Ishikawa (cell line): ENCODE data around the gene SLC7A10.

Source experiments
- CEBPB ChIP-seq: IDR thresholded peaks from 2 replicates; pipeline ENCODE4 v1.6.1; 2012
- CREB1 ChIP-seq: IDR thresholded peaks from 2 replicates; pipeline ENCODE4 v1.6.1; 2012; ENCODE audit warnings: low read depth
- EGR1 ChIP-seq: IDR thresholded peaks from 2 replicates; pipeline ENCODE4 v1.6.1; 2012
- EP300 ChIP-seq: IDR thresholded peaks from 2 replicates; pipeline ENCODE4 v1.6.1; 2012; ENCODE audit warnings: borderline replicate concordance
- FOXM1 ChIP-seq: IDR thresholded peaks from 2 replicates; pipeline ENCODE4 v1.6.1; 2012; ENCODE audit warnings: low read depth, borderline replicate concordance
- RAD21 ChIP-seq: IDR thresholded peaks from 2 replicates; pipeline ENCODE4 v1.6.1; 2012; ENCODE audit warnings: low read depth
- TAF1 ChIP-seq: IDR thresholded peaks from 2 replicates; pipeline ENCODE4 v1.6.1; 2012; ENCODE audit warnings: low read depth, mild to moderate bottlenecking
- TCF12 ChIP-seq: IDR thresholded peaks from 2 replicates; pipeline ENCODE4 v1.6.1; 2012; ENCODE audit warnings: low read depth
- YY1 ChIP-seq: IDR thresholded peaks from 2 replicates; pipeline ENCODE4 v1.6.1; 2012; ENCODE audit warnings: low read depth
- ZBTB7A ChIP-seq: IDR thresholded peaks from 2 replicates; pipeline ENCODE4 v1.6.1; 2012; ENCODE audit warnings: low read depth
- TF ChIP-seq, protein P1 (sequence below): IDR thresholded peaks from 2 replicates; pipeline ENCODE4 v1.6.1; 2012
- TF ChIP-seq, protein P2 (sequence below): IDR thresholded peaks from 2 replicates; pipeline ENCODE4 v1.6.1; 2012
- TF ChIP-seq, protein P3 (sequence below): IDR thresholded peaks from 2 replicates; pipeline ENCODE4 v1.6.1; 2012; ENCODE audit warnings: low read depth, mild to moderate bottlenecking

GRCh38 chr19:33193865-33194362, 31.7 kb downstream of the SLC7A10 start, which contains the start of gene LRP3:
- TF ChIP-seq CREB1 (no peak), YY1 (no peak), EGR1 (no peak), CEBPB (no peak), RAD21 (no peak), EP300 (no peak), TCF12 (no peak), FOXM1 (no peak), ZBTB7A (peak; percentile 43; the same call in 1 of the 2 replicates), TAF1 (no peak)
- TF ChIP-seq, protein P1, sequence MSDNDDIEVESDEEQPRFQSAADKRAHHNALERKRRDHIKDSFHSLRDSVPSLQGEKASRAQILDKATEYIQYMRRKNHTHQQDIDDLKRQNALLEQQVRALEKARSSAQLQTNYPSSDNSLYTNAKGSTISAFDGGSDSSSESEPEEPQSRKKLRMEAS, result peak; percentile 54
- TF ChIP-seq, protein P2, sequence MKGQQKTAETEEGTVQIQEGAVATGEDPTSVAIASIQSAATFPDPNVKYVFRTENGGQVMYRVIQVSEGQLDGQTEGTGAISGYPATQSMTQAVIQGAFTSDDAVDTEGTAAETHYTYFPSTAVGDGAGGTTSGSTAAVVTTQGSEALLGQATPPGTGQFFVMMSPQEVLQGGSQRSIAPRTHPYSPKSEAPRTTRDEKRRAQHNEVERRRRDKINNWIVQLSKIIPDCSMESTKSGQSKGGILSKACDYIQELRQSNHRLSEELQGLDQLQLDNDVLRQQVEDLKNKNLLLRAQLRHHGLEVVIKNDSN, result peak; percentile 86
- TF ChIP-seq, protein P3, sequence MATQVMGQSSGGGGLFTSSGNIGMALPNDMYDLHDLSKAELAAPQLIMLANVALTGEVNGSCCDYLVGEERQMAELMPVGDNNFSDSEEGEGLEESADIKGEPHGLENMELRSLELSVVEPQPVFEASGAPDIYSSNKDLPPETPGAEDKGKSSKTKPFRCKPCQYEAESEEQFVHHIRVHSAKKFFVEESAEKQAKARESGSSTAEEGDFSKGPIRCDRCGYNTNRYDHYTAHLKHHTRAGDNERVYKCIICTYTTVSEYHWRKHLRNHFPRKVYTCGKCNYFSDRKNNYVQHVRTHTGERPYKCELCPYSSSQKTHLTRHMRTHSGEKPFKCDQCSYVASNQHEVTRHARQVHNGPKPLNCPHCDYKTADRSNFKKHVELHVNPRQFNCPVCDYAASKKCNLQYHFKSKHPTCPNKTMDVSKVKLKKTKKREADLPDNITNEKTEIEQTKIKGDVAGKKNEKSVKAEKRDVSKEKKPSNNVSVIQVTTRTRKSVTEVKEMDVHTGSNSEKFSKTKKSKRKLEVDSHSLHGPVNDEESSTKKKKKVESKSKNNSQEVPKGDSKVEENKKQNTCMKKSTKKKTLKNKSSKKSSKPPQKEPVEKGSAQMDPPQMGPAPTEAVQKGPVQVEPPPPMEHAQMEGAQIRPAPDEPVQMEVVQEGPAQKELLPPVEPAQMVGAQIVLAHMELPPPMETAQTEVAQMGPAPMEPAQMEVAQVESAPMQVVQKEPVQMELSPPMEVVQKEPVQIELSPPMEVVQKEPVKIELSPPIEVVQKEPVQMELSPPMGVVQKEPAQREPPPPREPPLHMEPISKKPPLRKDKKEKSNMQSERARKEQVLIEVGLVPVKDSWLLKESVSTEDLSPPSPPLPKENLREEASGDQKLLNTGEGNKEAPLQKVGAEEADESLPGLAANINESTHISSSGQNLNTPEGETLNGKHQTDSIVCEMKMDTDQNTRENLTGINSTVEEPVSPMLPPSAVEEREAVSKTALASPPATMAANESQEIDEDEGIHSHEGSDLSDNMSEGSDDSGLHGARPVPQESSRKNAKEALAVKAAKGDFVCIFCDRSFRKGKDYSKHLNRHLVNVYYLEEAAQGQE, result peak; percentile 50; the same call in 1 of the 2 replicates
